HG03175 (cell line): Measurements from ENCODE around the gene GTF2B.
A peak's percentile ranks its signal among the peaks of the same experiment; 100 is the strongest.
"Not testable (repeated sequence)": the region's sequence is repeated elsewhere in the genome, so short reads cannot be mapped to it uniquely, and the experiment has no call there.

Source experiments
- ATAC-seq: cut with Tn5 transposase; IDR thresholded peaks from one replicate; pipeline ENCODE4 v1.9.1; 2021; ENCODE audit warnings: mild to moderate bottlenecking, moderate library complexity; ENCODE audit not compliant: unreplicated experiment

GTF2B gene

GRCh38 chr1:88891318-88891950 is at the start of gene GTF2B:
Gene GTF2B (minus strand): TSS chr1:88891567. CDS start chr1:88891499, 68 bp downstream.
- ATAC-seq: peak; percentile 93

- not testable (repeated sequence) for ATAC-seq
These were observed 47.2 kb upstream of the GTF2B start for GRCh38 chr1:88938528-88938927.

DNA sequence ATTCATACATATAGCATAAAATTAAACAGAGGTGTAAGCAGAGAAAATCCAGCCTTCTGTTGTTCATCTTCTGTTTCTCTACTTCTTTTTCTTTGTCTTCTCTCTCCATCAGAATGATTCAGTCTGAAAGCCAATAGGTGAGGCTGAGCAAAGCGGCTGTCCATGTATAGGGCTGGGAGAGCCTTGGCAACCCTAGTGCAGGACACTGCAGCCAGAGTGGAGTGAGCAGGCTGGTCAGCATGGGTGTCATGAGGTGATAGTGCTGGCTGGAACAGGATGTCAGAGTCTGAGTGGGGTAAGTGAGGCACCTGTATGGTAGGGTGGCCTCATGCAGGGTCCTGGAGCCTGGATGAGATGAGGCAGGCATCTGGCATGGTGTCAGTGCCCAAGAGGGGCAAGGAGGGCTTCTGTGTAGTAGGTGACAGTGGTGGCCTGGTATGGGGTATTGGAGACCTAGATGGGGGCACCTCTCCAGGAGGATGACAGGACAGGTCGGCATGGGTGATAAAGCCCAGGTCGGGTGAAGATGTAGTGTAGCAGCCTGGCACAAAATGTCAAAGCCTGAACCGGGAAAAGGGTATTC is 45.5 kb upstream of the GTF2B start:
- ATAC-seq: no peak

- ATAC-seq: no peak
These were observed 44.8 kb upstream of the GTF2B start for GRCh38 chr1:88936223-88936523.

DNA sequence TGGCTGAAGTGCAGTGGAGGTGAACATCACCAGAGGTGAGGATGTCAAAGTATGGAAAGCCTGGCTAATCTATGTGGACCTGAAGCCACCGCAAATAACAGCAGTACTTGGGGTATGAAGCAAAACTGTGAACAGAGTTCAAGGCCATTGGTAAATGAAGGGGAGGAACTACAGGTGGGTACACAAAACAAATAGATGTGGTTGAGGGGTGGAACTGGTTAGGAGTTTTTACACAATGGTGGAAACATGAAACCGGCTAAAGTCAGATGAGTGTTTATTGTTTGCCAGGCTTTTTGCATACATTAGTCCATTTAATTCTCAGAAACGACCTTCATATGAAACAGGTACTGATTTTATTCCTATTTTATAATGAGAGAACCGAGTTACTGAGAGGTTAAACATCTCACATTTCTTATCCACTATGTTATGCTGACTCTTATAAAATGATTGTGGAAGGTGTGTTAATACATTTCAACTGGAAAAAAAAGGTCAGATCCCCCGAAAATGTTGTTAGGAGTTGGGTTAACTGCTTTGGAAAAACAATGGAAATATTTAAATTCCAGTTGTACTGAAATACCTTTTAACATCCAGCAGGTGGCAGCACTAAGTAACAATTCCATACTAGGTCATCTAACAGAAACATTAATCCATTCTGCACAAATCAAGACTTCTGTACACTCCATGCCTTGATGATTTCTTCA is 44.3 kb upstream of the GTF2B start:
- ATAC-seq: peak; percentile 47

DNA sequence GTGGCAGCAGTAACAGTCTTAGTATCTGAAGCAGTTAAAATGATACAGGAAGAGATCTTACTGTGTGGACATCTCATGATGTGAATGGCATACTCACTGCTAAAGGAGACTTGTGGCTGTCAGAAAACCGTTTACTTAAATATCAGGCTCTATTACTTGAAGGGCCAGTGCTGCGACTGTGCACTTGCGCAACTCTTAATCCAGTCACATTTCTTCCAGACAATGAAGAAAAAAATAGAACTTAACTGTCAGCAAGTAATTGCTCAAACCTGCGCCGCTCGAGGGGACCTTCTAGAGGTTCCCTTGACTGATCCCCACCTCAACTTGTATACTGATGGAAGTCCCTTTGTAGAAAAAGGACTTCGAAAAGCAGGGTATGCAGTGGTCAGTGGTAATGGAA is 38.8 kb upstream of the GTF2B start:
- ATAC-seq: not testable (repeated sequence)

GRCh38 chr1:88923224-88923623 is 31.9 kb upstream of the GTF2B start:
- no peak for ATAC-seq

DNA sequence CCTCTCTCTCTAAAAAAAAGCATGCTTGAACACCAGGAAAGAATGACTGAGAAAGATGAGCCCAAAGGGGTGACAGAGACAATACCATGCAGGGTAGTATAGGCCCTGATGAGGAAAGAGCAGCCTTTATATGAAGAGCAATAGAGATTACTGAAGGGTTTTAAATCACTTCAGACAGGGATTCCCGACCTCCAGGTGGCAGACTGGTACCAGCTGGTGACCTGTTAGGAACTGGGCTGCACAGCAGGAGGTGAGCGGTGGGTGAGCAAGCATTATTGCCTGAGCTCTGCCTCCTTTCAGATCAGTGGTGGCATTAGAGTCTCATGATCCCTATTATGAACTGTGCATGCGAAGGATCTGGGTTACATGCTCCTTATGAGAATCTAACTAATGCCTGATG is 30.8 kb upstream of the GTF2B start:
- ATAC-seq: no peak

GRCh38 chr1:88920845-88921244 is 29.5 kb upstream of the GTF2B start:
- no peak for ATAC-seq

- ATAC-seq: no peak
These were observed 26.1 kb upstream of the GTF2B start for GRCh38 chr1:88917321-88918025.

DNA sequence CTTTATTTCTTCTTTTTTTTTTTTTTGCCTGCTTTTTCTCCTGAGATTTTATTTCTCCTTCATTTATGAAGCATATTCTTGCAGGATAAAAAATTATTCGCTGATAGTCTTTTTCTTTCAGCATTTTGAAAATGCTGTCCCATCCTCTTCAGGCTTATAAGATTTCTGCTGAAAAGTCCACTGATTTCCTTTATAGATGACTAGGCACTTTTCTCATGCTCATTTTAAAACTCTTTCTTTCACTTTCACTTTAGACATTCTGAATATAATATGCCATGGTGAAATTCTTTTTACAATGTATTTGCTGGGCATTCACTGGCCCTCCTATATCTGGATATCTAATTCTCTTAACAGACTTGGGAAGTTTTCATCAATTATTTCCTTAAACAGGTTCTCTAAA is 25.5 kb upstream of the GTF2B start:
- ATAC-seq: no peak

- not testable (repeated sequence) for ATAC-seq
These were observed 20.4 kb upstream of the GTF2B start for GRCh38 chr1:88911800-88912199.

DNA sequence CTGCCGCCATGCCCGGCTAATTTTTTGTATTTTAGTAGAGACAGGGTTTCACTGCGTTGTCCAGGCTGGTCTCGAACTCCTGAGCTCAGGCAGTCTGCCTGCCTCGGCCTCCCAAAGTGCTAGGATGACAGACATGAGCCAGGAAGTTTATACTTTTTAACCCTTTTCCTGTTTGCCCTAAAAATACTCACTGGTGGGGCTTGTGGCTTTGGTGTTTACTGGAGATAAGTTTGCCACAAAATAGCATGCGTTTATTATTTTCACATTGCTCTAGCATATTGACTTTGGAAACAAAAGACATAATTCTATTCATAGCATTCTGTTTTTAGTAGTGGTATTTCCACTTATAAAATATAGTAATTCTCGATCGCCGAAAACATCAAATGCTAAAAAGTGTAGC is 19.8 kb upstream of the GTF2B start:
- no peak for ATAC-seq

DNA sequence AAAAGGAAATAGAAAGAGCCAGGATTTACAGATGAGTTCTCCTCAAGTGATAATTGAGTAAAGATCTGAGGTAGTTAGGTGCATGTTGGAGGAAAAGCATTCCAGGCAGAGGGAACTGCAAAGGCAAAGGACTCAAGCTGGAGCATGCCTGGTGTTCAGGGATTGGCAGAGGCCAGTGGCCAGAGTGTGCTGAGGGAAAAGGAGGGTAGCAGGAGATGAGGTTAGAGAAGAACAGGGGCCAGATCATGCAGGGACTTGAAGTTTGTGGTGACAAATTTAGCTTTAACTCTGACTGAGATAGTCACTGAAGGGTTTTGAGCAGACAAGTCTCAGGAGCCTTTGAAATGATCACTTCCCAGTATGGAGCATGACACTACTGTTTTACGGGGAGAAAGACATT is 19.0 kb upstream of the GTF2B start:
- no peak for ATAC-seq

- no peak for ATAC-seq
These were observed 9.5 kb upstream of the GTF2B start for GRCh38 chr1:88900883-88901282.

DNA sequence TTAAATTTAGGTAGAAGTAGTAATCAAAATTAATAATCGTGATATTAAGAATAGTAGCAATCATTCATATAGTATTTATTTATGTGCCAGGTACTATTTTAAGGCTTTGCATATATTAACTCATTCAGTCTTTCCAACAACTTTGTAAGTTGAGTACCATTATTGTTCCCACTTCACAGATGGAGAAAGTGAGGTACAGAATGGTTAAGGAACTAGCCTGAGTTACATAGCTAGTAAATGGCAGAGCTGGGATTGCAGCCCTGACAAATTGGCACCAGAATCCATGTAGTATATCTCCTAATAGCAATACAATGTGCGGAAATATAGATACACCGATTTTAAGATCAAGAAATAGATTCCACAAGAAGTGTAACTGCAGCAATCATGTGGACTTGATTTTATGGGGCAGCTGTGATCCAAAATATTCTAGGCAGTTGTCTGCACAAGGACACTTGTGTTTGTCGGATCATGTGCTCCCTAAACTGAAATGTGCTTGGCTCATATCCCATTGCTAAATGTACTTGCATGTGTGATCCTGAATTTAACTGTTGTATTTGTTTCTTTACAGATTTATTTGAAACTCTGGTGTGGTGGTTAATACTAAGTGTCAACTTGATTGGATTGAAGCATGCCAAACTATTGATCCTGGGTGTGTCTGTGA is 5.8 kb upstream of the GTF2B start:
- ATAC-seq: no peak

- ATAC-seq: no peak
These were observed 1.1 kb upstream of the GTF2B start for GRCh38 chr1:88892357-88892877.

DNA sequence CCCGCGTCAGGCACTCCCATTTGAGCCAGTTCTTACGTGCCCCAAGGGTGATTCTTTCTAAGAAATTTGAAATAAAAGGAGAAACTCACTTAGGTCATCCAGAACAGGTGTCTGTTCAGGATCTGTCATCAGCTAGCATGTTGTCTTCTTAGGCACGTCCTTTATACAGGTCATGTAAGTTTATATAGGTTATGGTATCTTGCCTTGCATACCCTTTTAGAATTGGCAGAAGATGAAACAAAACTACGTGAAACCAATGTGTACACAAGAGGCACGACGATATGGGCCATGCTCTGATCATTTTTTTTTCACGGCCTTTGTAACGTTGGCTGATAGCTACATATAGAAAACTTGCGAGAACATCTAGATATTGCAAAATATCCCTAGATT is 579 bp upstream of the GTF2B start:
- no peak for ATAC-seq

DNA sequence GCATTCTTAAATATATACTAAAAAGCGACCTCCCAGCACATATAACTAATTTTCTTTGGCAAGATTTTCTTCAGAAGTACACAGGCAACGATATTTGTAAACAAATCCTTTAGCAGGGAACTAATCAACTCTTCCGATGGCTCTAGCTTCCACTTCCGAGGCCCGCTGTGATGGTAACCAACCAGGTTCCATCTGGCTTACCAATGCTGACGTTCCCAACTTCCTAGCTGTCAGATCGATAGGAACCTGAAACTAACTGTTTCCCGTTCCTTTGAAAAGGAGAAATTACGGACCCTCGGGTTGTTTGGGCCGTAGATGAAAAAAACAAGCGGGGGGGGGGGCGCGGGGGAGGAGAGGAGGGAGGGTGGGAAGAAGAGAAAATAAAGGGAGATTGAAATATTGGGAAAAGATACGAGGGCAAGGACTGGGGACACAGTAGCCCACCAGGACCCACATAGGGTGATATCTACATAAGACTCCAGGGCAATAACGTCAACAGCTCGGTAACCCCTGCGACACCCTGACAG is 513 bp downstream of the GTF2B start:
- ATAC-seq: no peak

DNA sequence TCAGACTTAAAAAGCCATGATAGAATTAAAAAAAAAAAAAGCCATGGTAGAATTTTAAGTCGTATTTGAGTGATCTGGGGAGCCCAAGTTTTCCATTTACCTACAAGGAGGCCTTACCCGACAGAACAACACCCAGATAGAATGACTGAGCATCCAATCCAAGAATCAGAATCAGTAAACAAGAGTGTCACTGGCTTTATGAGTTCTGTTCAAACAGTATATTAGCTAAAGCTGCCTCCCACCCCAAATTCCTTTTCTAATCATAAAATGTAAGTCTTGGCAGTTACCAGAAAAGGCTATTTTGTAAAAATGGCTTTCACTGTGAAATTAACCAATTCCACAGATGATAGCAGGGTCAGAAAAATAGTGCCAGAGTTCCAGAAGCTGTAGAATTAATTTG is 1.2 kb downstream of the GTF2B start:
- ATAC-seq: no peak

- ATAC-seq: no peak
These were observed 2.6 kb downstream of the GTF2B start for GRCh38 chr1:88888750-88889149.
